ENCODE results near the gene CEP89. TPM values are rescaled to one million over a fixed set of nuclear protein-coding genes. Genes with fewer than 3 reads are reported as not detected.
"Not testable (repeated sequence)": the region's sequence is repeated elsewhere in the genome, so short reads cannot be mapped to it uniquely, and the experiment has no call there.

Gene CEP89
- total and polyA plus RNA-seq, 3 experiments from 2014 or later, result 13.8 to 19.7 (median 19.2) TPM

- Mint-ChIP-seq H3K4me3 (no peak overlapping the region), H3K36me3 (peaks cover 0 to 6% (median 0%) of the 10 kb centered on the region in 3 donors), H3K27ac (no peak overlapping the region), H3K9me3 (no peaks in the 10 kb centered on the region), H3K4me1 (peaks cover 2 to 9% (median 7%) of the 10 kb centered on the region in 3 donors), H3K27me3 (no peaks in the 10 kb centered on the region)
- Histone ChIP-seq H3K27me3 (ENCODE audit: insufficient read depth, low read length, poor library complexity, severe bottlenecking) (no peaks in the 10 kb centered on the region), H3K36me3 (ENCODE audit: insufficient read depth, low read length) (no peaks in the 10 kb centered on the region), H3K27ac (ENCODE audit: low read depth, low read length) (no peak overlapping the region), H3K9me3 (ENCODE audit: low read length) (no peaks in the 10 kb centered on the region), H3K4me3 (ENCODE audit: low read length) (no peak overlapping the region), H3K4me1 (ENCODE audit: insufficient read depth, low read length) (peaks cover 3% of the 10 kb centered on the region)
- DNase-seq, result no peak
- POLR2A ChIA-PET, result no interaction called here
- CTCF ChIA-PET, result no interaction called here
Observed at GRCh38 chr19:32977280-32977679, 5.5 kb upstream of the CEP89 start.

GRCh38 chr19:32976223-32976805 is 4.6 kb upstream of the CEP89 start:
- ChIA-PET POLR2A (interaction anchor here (0.7 kb wide), 1 partner anchor 301 kb away, joined by 3 read pairs; the partner anchor contains the start of gene RGS9BP), CTCF (interaction anchor here (1.1 to 1.8 kb wide), 3 partner anchors 12 to 302 kb away, joined by 3 to 5 read pairs (median 3); no protein-coding TSS in a partner anchor)
- H3K36me3 ChIP-seq (ENCODE audit: insufficient read depth, low read length), result no peaks in the 10 kb centered on the region
- no peaks in the 10 kb centered on the region for H3K27me3 ChIP-seq (ENCODE audit: insufficient read depth, low read length, poor library complexity, severe bottlenecking)
- Mint-ChIP-seq H3K27ac (no peak overlapping the region), H3K27me3 (no peaks in the 10 kb centered on the region), H3K4me3 (peak overlapping the region in 1 of 7 donors; percentile 52), H3K4me1 (peaks cover 10 to 17% (median 15%) of the 10 kb centered on the region in 3 donors), H3K36me3 (peaks cover 0 to 6% (median 5%) of the 10 kb centered on the region in 3 donors), H3K9me3 (no peaks in the 10 kb centered on the region)
- H3K27ac ChIP-seq (ENCODE audit: low read depth, low read length), result no peak overlapping the region
- peak; percentile 38 to 69 (median 54) for DNase-seq
- no peak overlapping the region for H3K4me3 ChIP-seq (ENCODE audit: low read length)
- no peaks in the 10 kb centered on the region for H3K9me3 ChIP-seq (ENCODE audit: low read length)
- H3K4me1 ChIP-seq (ENCODE audit: insufficient read depth, low read length), result peaks cover 5% of the 10 kb centered on the region

GRCh38 chr19:32971012-32971595 is 654 bp downstream of the CEP89 start:
- H3K27ac ChIP-seq (ENCODE audit: low read depth, low read length), result peak overlapping the region; percentile 16
- no peaks in the 10 kb centered on the region for H3K36me3 ChIP-seq (ENCODE audit: insufficient read depth, low read length)
- H3K27ac Mint-ChIP-seq, result peak overlapping the region in 6 of 8 donors; percentile 57 to 99 (median 96)
- H3K9me3 ChIP-seq (ENCODE audit: low read length), result no peaks in the 10 kb centered on the region
- H3K9me3 Mint-ChIP-seq, result no peaks in the 10 kb centered on the region
- H3K27me3 Mint-ChIP-seq, result no peaks in the 10 kb centered on the region
- ChIA-PET POLR2A (interaction anchor here (0.6 to 0.7 kb wide), 2 partner anchors 256 to 614 kb away, joined by 3 to 4 read pairs; no protein-coding TSS in a partner anchor), CTCF (interaction anchor here (0.7 to 1.0 kb wide), 2 partner anchors 295 to 1526 kb away, joined by 3 to 5 read pairs; partner anchors contain the start of genes ANKRD27 and RGS9BP)
- peak overlapping the region; percentile 96 for H3K4me3 ChIP-seq (ENCODE audit: low read length)
- H3K4me1 ChIP-seq (ENCODE audit: insufficient read depth, low read length), result peaks cover 9% of the 10 kb centered on the region
- H3K4me1 Mint-ChIP-seq, result peaks cover 17 to 24% (median 24%) of the 10 kb centered on the region in 3 donors
- peaks cover 0 to 24% (median 10%) of the 10 kb centered on the region in 3 donors for H3K36me3 Mint-ChIP-seq
- peak overlapping the region; percentile 95 to 100 (median 99) for H3K4me3 Mint-ChIP-seq
- H3K27me3 ChIP-seq (ENCODE audit: insufficient read depth, low read length, poor library complexity, severe bottlenecking), result no peaks in the 10 kb centered on the region
- no peak for DNase-seq

- Mint-ChIP-seq H3K9me3 (no peaks in the 10 kb centered on the region), H3K4me1 (peaks cover 13 to 24% (median 21%) of the 10 kb centered on the region in 3 donors), H3K27ac (no peak overlapping the region), H3K27me3 (no peaks in the 10 kb centered on the region), H3K4me3 (peak overlapping the region in 3 of 7 donors; percentile 15 to 55 (median 40)), H3K36me3 (peaks cover 0 to 35% (median 7%) of the 10 kb centered on the region in 3 donors)
- no peak overlapping the region for H3K4me3 ChIP-seq (ENCODE audit: low read length)
- no peak for DNase-seq
- peaks cover 9% of the 10 kb centered on the region for H3K4me1 ChIP-seq (ENCODE audit: insufficient read depth, low read length)
- no peak overlapping the region for H3K27ac ChIP-seq (ENCODE audit: low read depth, low read length)
- POLR2A ChIA-PET, result no interaction called here
- H3K36me3 ChIP-seq (ENCODE audit: insufficient read depth, low read length), result no peaks in the 10 kb centered on the region
- CTCF ChIA-PET, result no interaction called here
- H3K9me3 ChIP-seq (ENCODE audit: low read length), result no peaks in the 10 kb centered on the region
- H3K27me3 ChIP-seq (ENCODE audit: insufficient read depth, low read length, poor library complexity, severe bottlenecking), result no peaks in the 10 kb centered on the region
Observed at GRCh38 chr19:32969549-32969948, 2.2 kb downstream of the CEP89 start.

GRCh38 chr19:32966750-32967149 is 5.0 kb downstream of the CEP89 start:
- no peaks in the 10 kb centered on the region for H3K27me3 Mint-ChIP-seq
- H3K4me3 Mint-ChIP-seq, result no peak overlapping the region
- H3K4me3 ChIP-seq (ENCODE audit: low read length), result no peak overlapping the region
- H3K9me3 ChIP-seq (ENCODE audit: low read length), result no peaks in the 10 kb centered on the region
- H3K36me3 Mint-ChIP-seq, result peaks cover 9 to 52% (median 15%) of the 10 kb centered on the region in 3 donors
- no peak overlapping the region for H3K27ac ChIP-seq (ENCODE audit: low read depth, low read length)
- H3K4me1 Mint-ChIP-seq, result peaks cover 7 to 18% (median 17%) of the 10 kb centered on the region in 3 donors
- no peaks in the 10 kb centered on the region for H3K27me3 ChIP-seq (ENCODE audit: insufficient read depth, low read length, poor library complexity, severe bottlenecking)
- H3K27ac Mint-ChIP-seq, result peak overlapping the region in 1 of 8 donors; percentile 89
- H3K4me1 ChIP-seq (ENCODE audit: insufficient read depth, low read length), result peaks cover 5% of the 10 kb centered on the region
- ChIA-PET CTCF (no interaction called here), POLR2A (no interaction called here)
- peaks cover 5% of the 10 kb centered on the region for H3K36me3 ChIP-seq (ENCODE audit: insufficient read depth, low read length)
- DNase-seq, result no peak
- no peaks in the 10 kb centered on the region for H3K9me3 Mint-ChIP-seq

- Mint-ChIP-seq H3K36me3 (peaks cover 23 to 74% (median 28%) of the 10 kb centered on the region in 3 donors), H3K9me3 (no peaks in the 10 kb centered on the region), H3K4me3 (no peak overlapping the region), H3K4me1 (no peaks in the 10 kb centered on the region), H3K27ac (no peak overlapping the region), H3K27me3 (peaks cover 0 to 1% of the 10 kb centered on the region in 2 donors)
- H3K36me3 ChIP-seq (ENCODE audit: insufficient read depth, low read length), result no peaks in the 10 kb centered on the region
- no peaks in the 10 kb centered on the region for H3K27me3 ChIP-seq (ENCODE audit: insufficient read depth, low read length, poor library complexity, severe bottlenecking)
- ChIA-PET POLR2A (no interaction called here), CTCF (interaction anchor here (1.3 kb wide), 1 partner anchor 17 kb away, joined by 3 read pairs; no protein-coding TSS in a partner anchor)
- H3K4me1 ChIP-seq (ENCODE audit: insufficient read depth, low read length), result no peaks in the 10 kb centered on the region
- no peaks in the 10 kb centered on the region for H3K9me3 ChIP-seq (ENCODE audit: low read length)
- no peak overlapping the region for H3K27ac ChIP-seq (ENCODE audit: low read depth, low read length)
- no peak overlapping the region for H3K4me3 ChIP-seq (ENCODE audit: low read length)
- no peak for DNase-seq
Observed at GRCh38 chr19:32945260-32945659, 26.5 kb downstream of the CEP89 start.

GRCh38 chr19:32941273-32941672 is 30.5 kb downstream of the CEP89 start:
- H3K4me3 ChIP-seq (ENCODE audit: low read length), result not testable (repeated sequence)

GRCh38 chr19:32936065-32936464 is 35.7 kb downstream of the CEP89 start:
- Mint-ChIP-seq H3K27me3 (peaks cover 0 to 1% of the 10 kb centered on the region in 2 donors), H3K4me3 (no peak overlapping the region), H3K36me3 (peaks cover 16 to 50% (median 18%) of the 10 kb centered on the region in 3 donors), H3K4me1 (no peaks in the 10 kb centered on the region), H3K9me3 (no peaks in the 10 kb centered on the region), H3K27ac (no peak overlapping the region)
- no peaks in the 10 kb centered on the region for H3K36me3 ChIP-seq (ENCODE audit: insufficient read depth, low read length)
- H3K4me1 ChIP-seq (ENCODE audit: insufficient read depth, low read length), result no peaks in the 10 kb centered on the region
- DNase-seq, result no peak
- no peaks in the 10 kb centered on the region for H3K9me3 ChIP-seq (ENCODE audit: low read length)
- CTCF ChIA-PET, result no interaction called here
- no peak overlapping the region for H3K27ac ChIP-seq (ENCODE audit: low read depth, low read length)
- POLR2A ChIA-PET, result no interaction called here
- H3K4me3 ChIP-seq (ENCODE audit: low read length), result no peak overlapping the region
- no peaks in the 10 kb centered on the region for H3K27me3 ChIP-seq (ENCODE audit: insufficient read depth, low read length, poor library complexity, severe bottlenecking)

More at GRCh38 chr19:32941273-32941672, 30.5 kb downstream of the CEP89 start:
- POLR2A ChIA-PET; H3K4me3 Mint-ChIP-seq; H3K27me3 ChIP-seq (ENCODE audit: insufficient read depth, low read length, poor library complexity, severe bottlenecking); H3K9me3 ChIP-seq (ENCODE audit: low read length); H3K9me3 Mint-ChIP-seq; H3K4me1 Mint-ChIP-seq; H3K27me3 Mint-ChIP-seq; H3K4me1 ChIP-seq (ENCODE audit: insufficient read depth, low read length); H3K36me3 ChIP-seq (ENCODE audit: insufficient read depth, low read length); DNase-seq; H3K27ac ChIP-seq (ENCODE audit: low read depth, low read length): not testable (repeated sequence)
- CTCF ChIA-PET, result interaction anchor here (1.4 kb wide), 1 partner anchor 9 kb away, joined by 3 read pairs; no protein-coding TSS in a partner anchor
- H3K27ac Mint-ChIP-seq, result peak overlapping the region in 1 of 8 donors; percentile 81
- peaks cover 21 to 62% (median 22%) of the 10 kb centered on the region in 3 donors for H3K36me3 Mint-ChIP-seq
